ENCODE measurements around the gene NOL12.
A peak's percentile ranks its signal among the peaks of the same experiment; 100 is the strongest.

The NOL12 gene

DNA sequence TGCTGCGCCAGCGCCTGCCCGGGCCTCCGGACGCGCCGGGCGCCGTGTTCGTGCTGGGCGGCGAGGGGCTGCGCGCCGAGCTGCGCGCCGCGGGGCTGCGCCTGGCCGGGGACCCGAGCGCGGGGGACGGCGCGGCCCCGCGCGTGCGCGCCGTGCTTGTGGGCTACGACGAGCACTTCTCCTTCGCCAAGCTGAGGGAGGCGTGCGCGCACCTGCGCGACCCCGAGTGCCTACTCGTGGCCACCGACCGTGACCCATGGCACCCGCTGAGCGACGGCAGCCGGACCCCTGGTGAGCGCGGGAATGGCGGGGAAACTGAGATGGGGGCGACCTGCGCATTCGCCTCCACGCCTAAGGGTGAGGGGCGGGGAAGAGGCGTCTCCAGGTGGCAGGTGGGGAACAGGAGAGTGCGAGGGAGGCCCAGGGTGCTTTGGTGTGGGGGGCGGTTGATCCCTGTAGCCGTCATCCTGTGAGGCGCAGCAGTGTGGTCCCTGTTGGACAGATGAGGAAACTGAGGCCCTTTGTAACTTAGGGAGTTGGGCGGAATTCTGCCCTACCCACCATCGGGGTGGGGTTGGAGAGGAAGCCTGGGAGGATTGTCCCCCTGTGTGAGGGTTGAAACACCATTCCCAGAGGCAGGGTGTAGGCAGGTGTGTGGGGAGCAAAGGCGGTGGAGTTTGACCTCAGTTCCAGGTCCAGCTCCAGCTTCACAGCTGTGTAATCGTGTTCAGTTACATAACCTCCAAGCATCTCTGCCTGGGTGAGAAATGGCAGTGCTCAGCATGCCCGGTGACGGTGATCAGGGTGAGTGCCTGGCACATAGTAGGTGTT is 26.9 kb upstream of the NOL12 start:
- no peaks in the 10 kb centered on the region for H3K27me3 ChIP-seq (replicated peaks)
- H3K27ac ChIP-seq, result no peak overlapping the region
- DNase-seq, result no peak
- TF ChIP-seq, protein P1, sequence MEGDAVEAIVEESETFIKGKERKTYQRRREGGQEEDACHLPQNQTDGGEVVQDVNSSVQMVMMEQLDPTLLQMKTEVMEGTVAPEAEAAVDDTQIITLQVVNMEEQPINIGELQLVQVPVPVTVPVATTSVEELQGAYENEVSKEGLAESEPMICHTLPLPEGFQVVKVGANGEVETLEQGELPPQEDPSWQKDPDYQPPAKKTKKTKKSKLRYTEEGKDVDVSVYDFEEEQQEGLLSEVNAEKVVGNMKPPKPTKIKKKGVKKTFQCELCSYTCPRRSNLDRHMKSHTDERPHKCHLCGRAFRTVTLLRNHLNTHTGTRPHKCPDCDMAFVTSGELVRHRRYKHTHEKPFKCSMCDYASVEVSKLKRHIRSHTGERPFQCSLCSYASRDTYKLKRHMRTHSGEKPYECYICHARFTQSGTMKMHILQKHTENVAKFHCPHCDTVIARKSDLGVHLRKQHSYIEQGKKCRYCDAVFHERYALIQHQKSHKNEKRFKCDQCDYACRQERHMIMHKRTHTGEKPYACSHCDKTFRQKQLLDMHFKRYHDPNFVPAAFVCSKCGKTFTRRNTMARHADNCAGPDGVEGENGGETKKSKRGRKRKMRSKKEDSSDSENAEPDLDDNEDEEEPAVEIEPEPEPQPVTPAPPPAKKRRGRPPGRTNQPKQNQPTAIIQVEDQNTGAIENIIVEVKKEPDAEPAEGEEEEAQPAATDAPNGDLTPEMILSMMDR (IDR thresholded peaks at IDR 0.05; ENCODE audit: low read depth, low read length, missing control alignments), result no peak
- no peaks in the 10 kb centered on the region for H3K36me3 ChIP-seq (replicated peaks)
- in situ Hi-C loops (cut with HindIII; ENCODE audit: low pct_ligation_motif_present, low sequenced_read_pairs), result no loop called here
- H3K4me3 ChIP-seq (ENCODE audit: low read depth, low read length), result peak overlapping the region; percentile 71

DNA sequence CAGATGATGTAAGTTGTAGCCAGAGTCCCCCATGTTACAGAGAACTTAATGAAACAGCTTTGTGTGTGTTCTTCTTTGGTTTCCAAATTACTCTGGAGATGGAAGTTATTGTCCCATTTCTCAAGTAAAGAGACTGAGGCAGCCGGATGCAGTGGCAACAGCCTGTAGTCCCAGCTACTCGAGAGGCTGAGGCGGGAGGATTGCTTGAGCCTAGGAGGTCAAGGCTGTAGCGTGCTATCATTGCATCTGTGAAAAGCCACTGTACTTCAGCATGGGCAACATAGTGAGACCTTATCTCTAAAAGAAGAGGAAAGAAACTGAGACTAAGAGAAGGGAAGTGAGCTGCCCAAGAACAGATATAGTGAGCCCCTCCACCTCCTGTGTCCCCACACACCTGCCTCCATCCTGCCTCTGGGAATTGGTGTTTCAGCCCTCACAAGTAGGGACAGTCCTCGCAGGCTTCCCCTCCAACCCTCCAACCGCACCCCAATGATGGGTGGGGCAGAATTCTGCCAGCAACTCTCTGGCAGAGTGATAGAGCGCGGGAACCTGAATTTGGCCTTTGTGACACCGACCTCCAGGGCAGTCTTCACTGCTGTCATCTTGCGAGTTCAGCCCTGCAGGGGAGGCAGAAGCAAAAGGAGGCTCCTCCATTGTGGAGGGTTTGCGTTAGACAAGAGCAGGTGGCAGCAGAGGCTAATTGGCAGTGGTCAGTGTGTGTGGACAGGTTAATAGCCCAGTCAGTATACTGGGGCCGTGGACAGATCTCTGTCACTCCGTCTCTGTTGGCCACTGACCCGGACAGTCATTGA is 26.0 kb upstream of the NOL12 start:
- in situ Hi-C loops (cut with HindIII; ENCODE audit: low pct_ligation_motif_present, low sequenced_read_pairs), result no loop called here
- no peaks in the 10 kb centered on the region for H3K27me3 ChIP-seq (replicated peaks)
- DNase-seq, result no peak

DNA sequence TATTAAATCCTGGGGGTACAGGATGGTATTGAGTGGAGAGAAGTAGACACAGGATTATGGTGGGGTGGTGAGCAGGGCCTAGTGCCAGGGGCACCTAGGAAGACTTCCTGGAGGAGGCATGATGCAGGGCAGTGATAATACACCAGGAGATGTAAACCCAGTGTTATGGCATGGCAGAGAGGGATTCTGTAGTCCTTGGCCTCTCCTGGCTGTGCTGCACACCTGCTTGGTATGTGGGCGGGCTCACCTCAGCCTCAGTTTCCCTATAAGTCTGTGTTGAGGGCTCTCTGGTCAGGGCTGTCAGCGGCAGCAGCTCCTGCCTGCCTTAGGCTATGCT is 25.5 kb upstream of the NOL12 start:
- Histone ChIP-seq H3K27ac (no peak overlapping the region), H3K36me3 (replicated peaks) (peaks cover 2% of the 10 kb centered on the region), H3K4me3 (ENCODE audit: low read depth, low read length) (no peak overlapping the region), H3K27me3 (replicated peaks) (no peaks in the 10 kb centered on the region)
- no peak for DNase-seq
- in situ Hi-C loops (cut with HindIII; ENCODE audit: low pct_ligation_motif_present, low sequenced_read_pairs), result no loop called here
- TF ChIP-seq, protein P1 (IDR thresholded peaks at IDR 0.05; ENCODE audit: low read depth, low read length, missing control alignments), result no peak

More for the DNA sequence above, 26.0 kb upstream of the NOL12 start:
- Histone ChIP-seq H3K27ac (no peak overlapping the region), H3K4me3 (ENCODE audit: low read depth, low read length) (peak overlapping the region; percentile 71), H3K36me3 (replicated peaks) (no peaks in the 10 kb centered on the region)
- TF ChIP-seq, protein P1 (IDR thresholded peaks at IDR 0.05; ENCODE audit: low read depth, low read length, missing control alignments), result no peak

DNA sequence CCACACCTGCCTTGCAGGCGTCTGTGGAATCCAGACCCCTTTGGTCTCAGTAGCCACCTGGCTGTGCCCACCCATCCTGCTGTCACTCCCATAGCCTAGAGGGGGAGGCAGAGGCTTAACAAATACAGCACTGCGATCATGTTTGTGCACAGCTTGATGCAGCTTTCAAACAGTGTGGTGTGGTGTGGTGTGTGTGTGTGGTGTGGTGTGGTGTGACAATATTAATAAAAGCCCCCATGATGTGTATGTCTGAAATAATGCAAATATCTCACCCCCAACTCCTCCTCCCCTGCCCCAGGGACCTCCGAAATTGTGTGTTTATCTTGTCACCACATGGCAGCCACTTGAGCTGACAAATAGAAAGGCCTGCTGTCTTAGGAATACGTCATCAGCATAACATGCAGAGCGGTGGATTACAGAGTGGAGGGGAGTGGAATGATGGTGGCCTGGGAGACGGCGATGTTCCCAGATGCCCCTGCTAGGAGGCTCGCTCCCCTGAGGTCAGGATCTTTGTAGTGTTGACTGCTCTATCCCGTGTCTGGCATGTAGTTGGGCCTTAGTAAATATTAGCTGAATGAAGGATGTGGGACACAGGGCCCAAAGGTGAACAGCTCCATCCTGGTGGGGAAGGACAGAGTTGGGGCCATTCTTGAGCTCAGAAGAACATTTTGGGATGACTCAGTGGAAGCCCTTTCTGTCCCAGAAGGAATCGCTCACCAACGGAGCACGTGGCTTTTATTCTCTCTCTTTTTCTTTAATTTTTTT is 24.8 kb upstream of the NOL12 start:
- Histone ChIP-seq H3K36me3 (replicated peaks) (peaks cover 4% of the 10 kb centered on the region), H3K27ac (peak overlapping the region; percentile 61), H3K4me3 (ENCODE audit: low read depth, low read length) (peak overlapping the region; percentile 15), H3K27me3 (replicated peaks) (no peaks in the 10 kb centered on the region)
- peak; percentile 60 for DNase-seq
- in situ Hi-C loops (cut with HindIII; ENCODE audit: low pct_ligation_motif_present, low sequenced_read_pairs), result no loop called here
- TF ChIP-seq, protein P1 (IDR thresholded peaks at IDR 0.05; ENCODE audit: low read depth, low read length, missing control alignments), result peak; percentile 77

DNA sequence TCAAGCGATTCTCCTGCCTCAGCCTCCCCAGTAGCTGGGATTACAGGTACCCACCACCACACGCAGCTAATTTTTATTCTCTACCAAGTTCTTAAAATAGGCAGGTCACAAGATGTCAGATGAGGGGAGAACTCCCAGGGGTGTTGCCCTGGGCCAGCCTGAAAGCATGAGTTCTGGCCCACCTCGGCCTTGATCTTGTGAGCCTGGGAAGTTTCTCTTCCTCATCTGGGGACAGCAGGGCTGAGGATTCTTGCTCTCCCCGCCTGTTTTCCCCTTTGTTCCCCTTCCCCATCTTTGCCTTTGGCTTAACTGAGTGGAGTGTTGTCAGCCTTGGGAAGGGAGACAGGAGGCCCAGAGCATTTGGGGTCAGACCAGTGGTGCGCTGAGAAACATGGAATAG is 24.1 kb upstream of the NOL12 start:
- DNase-seq, result no peak
- Histone ChIP-seq H3K4me3 (ENCODE audit: low read depth, low read length) (no peak overlapping the region), H3K27me3 (replicated peaks) (no peaks in the 10 kb centered on the region), H3K27ac (no peak overlapping the region), H3K36me3 (replicated peaks) (peaks cover 9% of the 10 kb centered on the region)
- TF ChIP-seq, protein P1 (IDR thresholded peaks at IDR 0.05; ENCODE audit: low read depth, low read length, missing control alignments), result no peak
- in situ Hi-C loops (cut with HindIII; ENCODE audit: low pct_ligation_motif_present, low sequenced_read_pairs), result no loop called here

Measured in brain microvascular endothelial cell (primary cell).